GM13977 (cell line): Measurements from ENCODE around the gene ZNF683.

Experiments used
- DNase-seq: peaks from one replicate; pipeline ENCODE4 v3.0.0; 2012; ENCODE audit warnings: low spot score
- CTCF ChIP-seq: IDR thresholded peaks from 2 replicates; pipeline ENCODE4 v1.5.1; 2012; ENCODE audit warnings: mild to moderate bottlenecking, control low read depth; ENCODE audit not compliant: insufficient read depth; ENCODE audit errors: extremely low read depth, missing control alignments
- in situ Hi-C: fragments of 300-500 bp; cut with MboI; formaldehyde crosslinking; loops from one replicate; pipeline ENCODE4 v1.12.0; 2022; ENCODE audit warnings: low sequenced_read_pairs, low pct_unique_long_range_greater_than_20kb, mixed read lengths, inconsistent platforms; ENCODE audit not compliant: unreplicated experiment

The ZNF683 gene

DNA sequence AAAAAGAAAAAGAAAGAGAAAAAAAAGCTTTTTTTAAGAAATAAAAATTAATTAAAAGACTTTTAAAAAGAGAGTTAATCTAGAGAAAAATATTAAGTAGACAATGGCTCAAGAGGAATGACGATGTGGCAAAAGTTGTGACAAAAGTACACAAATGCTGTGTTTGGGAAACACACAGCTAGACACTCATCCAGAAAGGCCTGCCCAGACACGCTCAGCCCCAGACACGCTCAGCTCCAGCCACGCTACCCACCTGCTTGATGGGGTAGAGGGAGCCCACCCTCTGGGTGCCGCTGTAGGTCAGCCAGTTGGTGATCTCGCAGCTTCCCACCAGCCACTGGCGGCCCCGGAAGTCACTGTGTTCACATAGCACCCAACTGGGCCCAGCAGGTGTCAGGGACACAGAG, 44.6 kb downstream of the ZNF683 start:
- DNase-seq, result no peak
- in situ Hi-C loops, result no loop called here

GRCh38 chr1:26324550-26324949, 48.0 kb downstream of the ZNF683 start:
- no peak for DNase-seq
- TF ChIP-seq CTCF, result no peak
- in situ Hi-C loops, result loop anchor here (5.0 kb wide), 1 partner anchor 37 kb away; no protein-coding TSS in a partner anchor

More for the DNA sequence above, 44.6 kb downstream of the ZNF683 start:
- no peak for TF ChIP-seq CTCF

DNA sequence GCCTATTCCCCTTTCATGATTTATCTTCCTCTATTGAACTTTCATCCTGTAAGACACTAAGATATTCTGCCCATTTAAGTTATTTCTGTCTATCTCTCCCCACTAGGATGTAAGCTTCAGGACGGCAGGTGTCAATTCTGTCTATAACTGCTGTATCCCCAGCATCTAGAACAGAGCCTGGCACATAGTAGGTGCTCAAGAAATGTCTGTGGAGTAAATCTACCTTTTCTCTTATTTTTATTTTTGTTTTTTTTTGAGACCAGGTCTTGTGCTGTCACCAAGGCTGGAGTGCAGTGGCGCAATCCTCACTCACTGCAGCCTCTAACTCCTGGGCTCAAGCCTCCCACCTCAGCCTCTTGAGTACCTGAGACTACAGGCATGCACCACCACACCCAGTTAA, 49.2 kb downstream of the ZNF683 start:
- TF ChIP-seq CTCF, result no peak
- in situ Hi-C loops, result loop anchor here (5.0 kb wide), 1 partner anchor 36 kb away; no protein-coding TSS in a partner anchor
- no peak for DNase-seq

DNA sequence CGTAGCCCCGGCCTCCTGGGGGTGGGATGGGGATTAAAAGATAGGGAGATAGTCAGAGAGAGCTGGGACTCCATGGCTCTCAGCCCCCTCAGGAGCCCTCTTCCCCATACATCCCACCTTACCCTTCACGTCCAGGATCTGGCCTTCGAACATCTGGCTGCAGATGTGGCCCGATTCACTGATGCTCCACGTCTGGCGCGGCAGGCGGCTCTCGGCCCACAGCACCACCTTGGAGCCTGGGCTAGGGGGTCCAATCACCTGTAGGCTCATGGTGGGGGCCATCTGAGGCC, 50.6 kb downstream of the ZNF683 start:
- DNase-seq, result no peak
- TF ChIP-seq CTCF, result no peak
- in situ Hi-C loops, result loop anchor here (5.0 kb wide), 1 partner anchor 35 kb away; no protein-coding TSS in a partner anchor

DNA sequence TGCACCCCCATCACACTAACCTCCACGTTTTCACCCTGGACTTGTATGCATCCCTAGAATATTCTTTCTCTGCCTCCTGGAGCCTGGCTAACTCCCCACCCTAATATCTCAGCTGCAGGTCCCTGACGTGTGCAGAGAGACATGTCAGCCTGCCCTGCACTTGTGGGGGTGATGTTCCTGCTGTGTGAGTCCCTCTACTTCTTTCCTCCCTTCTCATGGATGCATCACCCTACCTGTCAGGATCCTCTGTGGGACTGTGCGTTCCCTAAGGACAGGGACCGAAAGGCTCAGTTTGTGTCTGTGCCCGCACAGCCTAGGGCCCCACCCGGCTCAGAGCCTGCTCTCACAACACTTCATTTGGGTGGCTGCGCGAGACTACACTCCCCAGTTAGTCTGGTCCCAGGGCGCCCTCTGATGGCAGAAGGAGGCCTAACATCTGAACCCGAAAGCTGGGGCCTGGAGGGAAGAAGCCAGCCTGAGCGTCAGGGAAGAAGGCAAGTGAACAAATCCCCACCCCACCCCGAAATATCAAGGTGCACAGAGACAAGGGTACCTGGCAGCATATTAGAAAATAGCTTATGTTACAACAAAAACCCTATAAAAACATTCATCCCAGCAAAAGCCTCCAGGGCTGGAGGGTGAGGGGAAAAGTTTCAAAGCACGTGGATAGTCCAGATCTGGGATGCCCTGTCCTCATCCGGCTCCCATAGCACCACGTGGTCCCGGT, 51.1 kb downstream of the ZNF683 start:
- DNase-seq, result peak; percentile 86
- in situ Hi-C loops, result loop anchor here (5.0 kb wide), 1 partner anchor 34 kb away; no protein-coding TSS in a partner anchor
- TF ChIP-seq CTCF, result peak; percentile 91

GRCh38 chr1:26320896-26321295, 51.7 kb downstream of the ZNF683 start:
- no peak for TF ChIP-seq CTCF
- in situ Hi-C loops, result loop anchor here (5.0 kb wide), 1 partner anchor 34 kb away; no protein-coding TSS in a partner anchor
- no peak for DNase-seq
